GM10248 (cell line): Measurements from ENCODE around the gene CRYBA1.

ENCODE experiments used
- CTCF ChIA-PET: fragments of 300-600 bp; sonication (Branson Sonifier 250); formaldehyde crosslinking; extraction: SDS; loops from one replicate; lab custom pipeline; 2021; ENCODE audit warnings: antibody characterized with exemption; lab: Yijun Ruan, JAX
- POLR2A ChIA-PET: fragments of 350-650 bp; sonication (Branson Sonifier 250); formaldehyde crosslinking; extraction: SDS; loops from one replicate; lab custom pipeline; 2020; ENCODE audit warnings: antibody characterized with exemption; lab: Yijun Ruan, JAX
- DNase-seq: peaks from one replicate; pipeline ENCODE4 v3.0.0; 2012; ENCODE audit errors: extremely low spot score
- TF ChIP-seq, protein P1 (sequence below): IDR thresholded peaks from 2 replicates; pipeline ENCODE4 v1.5.1; 2012; ENCODE audit warnings: mild to moderate bottlenecking, low read depth; ENCODE audit errors: extremely low read depth, missing control alignments, control extremely low read depth

CRYBA1 gene

DNA sequence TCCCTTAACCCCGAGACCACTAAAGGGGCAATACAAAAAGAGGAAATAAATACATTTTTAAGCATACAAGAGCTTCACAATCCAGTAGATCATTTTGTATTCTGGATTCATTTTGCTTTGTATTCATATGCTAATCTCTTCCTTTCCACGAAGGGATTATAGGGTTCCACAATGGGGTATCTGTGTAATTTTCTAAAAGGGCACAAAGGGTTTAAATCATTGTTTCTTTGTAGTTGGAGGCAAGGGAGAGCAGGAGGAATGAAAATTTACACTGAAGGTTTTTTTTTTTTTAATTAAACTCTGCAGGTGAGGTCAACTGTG lies 47.9 kb downstream of the CRYBA1 start:
- TF ChIP-seq, protein P1, sequence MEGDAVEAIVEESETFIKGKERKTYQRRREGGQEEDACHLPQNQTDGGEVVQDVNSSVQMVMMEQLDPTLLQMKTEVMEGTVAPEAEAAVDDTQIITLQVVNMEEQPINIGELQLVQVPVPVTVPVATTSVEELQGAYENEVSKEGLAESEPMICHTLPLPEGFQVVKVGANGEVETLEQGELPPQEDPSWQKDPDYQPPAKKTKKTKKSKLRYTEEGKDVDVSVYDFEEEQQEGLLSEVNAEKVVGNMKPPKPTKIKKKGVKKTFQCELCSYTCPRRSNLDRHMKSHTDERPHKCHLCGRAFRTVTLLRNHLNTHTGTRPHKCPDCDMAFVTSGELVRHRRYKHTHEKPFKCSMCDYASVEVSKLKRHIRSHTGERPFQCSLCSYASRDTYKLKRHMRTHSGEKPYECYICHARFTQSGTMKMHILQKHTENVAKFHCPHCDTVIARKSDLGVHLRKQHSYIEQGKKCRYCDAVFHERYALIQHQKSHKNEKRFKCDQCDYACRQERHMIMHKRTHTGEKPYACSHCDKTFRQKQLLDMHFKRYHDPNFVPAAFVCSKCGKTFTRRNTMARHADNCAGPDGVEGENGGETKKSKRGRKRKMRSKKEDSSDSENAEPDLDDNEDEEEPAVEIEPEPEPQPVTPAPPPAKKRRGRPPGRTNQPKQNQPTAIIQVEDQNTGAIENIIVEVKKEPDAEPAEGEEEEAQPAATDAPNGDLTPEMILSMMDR: no peak
- ChIA-PET CTCF (interaction anchor here (1.2 to 1.3 kb wide), 2 partner anchors 10 to 149 kb away, joined by 3 to 5 read pairs; no protein-coding TSS in a partner anchor), POLR2A (interaction anchor here (0.5 to 1.6 kb wide), 15 partner anchors 13 to 1456 kb away, joined by 3 to 9 read pairs (median 4); no protein-coding TSS in a partner anchor)
- DNase-seq: no peak

DNA sequence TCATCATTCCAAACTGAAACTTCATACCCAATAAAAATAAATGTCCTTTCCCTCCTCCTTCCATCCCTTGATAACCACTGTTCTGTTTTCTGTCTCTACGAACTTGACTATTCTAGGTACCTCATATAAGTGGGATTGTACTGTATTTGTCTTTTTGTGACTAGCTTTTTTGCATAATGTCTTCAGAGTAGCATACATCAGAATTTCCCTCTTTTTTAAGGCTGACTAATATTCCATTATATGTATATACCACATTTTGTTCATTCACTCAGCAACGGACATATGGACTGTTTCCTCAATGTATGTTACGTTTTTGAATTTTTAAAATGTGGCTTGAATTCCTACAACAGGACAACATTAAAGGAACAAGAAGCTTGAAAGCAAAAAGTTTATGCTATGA lies 48.8 kb downstream of the CRYBA1 start:
- DNase-seq: no peak
- CTCF ChIA-PET: interaction anchor here (1.1 kb wide), 1 partner anchor 146 kb away, joined by 4 read pairs; no protein-coding TSS in a partner anchor
- POLR2A ChIA-PET: interaction anchor here (0.6 kb wide), 1 partner anchor 10 kb away, joined by 3 read pairs; no protein-coding TSS in a partner anchor
- TF ChIP-seq, protein P1: no peak

GRCh38 chr17:29299031-29299430 lies 52.4 kb downstream of the CRYBA1 start:
- TF ChIP-seq, protein P1: no peak
- no peak for DNase-seq
- ChIA-PET POLR2A (no interaction called here), CTCF (interaction anchor here (0.6 kb wide), 1 partner anchor 56 kb away, joined by 3 read pairs; no protein-coding TSS in a partner anchor)

GRCh38 chr17:29303386-29303785 lies 56.7 kb downstream of the CRYBA1 start:
- POLR2A ChIA-PET: no interaction called here
- TF ChIP-seq, protein P1: no peak
- CTCF ChIA-PET: interaction anchor here (0.7 to 2.3 kb wide), 5 partner anchors 11 to 187 kb away, joined by 3 to 5 read pairs (median 3); no protein-coding TSS in a partner anchor
- DNase-seq: no peak
